Stimulated activated CD4-positive, alpha-beta T cell treated with anti-CD3 and anti-CD28 coated beads, Interleukin-2, amount 100 ng/mL, for 4 hours (primary cell): ENCODE measurements around the gene PARD3.

Experiments
- DNase-seq: peaks from one replicate; pipeline ENCODE4 v3.0.0-alpha.2; 2020; ENCODE audit warnings: low read depth

The PARD3 gene

DNA sequence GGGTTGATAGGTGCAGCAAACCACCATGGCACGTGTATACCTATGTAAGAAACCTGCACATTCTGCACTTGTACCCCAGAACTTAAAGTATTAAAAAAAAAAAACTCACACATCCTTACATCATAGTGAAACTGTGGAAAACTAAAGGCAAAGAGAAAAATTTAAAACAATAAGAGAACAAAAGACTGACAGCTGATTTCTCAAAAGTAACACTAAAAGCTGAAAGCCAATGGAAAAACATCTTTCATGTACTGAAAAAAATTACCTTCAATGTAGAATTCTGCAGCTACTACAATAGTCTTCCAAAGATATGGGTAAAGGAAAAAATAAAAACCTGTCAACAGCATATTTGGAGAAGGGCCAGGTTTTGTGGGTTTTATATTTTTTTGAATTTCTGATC lies 751.5 kb downstream of the PARD3 start:
- DNase-seq: no peak

DNA sequence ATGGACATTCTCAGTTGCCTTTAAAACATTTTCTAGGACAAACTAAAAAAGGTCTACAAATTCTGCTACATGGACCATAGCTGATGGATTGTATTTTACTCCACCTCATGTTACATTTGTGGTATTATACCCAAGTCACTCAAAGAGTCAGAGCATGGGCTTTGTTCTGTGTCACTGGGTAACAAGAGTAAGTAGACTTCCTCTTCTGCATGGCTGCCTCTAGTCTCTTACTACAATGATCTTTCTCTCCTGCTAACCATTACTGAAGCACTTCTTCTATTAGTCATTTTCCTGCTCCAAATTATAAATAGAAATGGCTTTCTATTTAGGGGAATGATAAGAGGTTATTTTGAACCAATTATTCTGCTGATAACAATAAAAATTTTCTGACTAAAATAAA lies 753.3 kb downstream of the PARD3 start:
- DNase-seq: no peak
